Suprapubic skin (tissue), 4 donors: ENCODE results near the gene LENEP. TPM values are rescaled to one million over a fixed set of nuclear protein-coding genes. Genes with fewer than 3 reads are reported as not detected.
"Not testable (repeated sequence)": the region's sequence is repeated elsewhere in the genome, so short reads cannot be mapped to it uniquely, and the experiment has no call there.

Experiments used
- DNase-seq, 2 donors: peaks; one replicate each; pipeline ENCODE4 v3.0.0-alpha.2; 2019; ENCODE audit warnings: low spot score in 2 of 2
- H3K27ac ChIP-seq: fragments of 200-600 bp; sonication (generic); one replicate; pipeline ENCODE4 v1.5.1; 2019
- H3K27me3 ChIP-seq: fragments of 200-600 bp; sonication (generic); one replicate; pipeline ENCODE4 v1.5.1; 2019
- H3K36me3 ChIP-seq: fragments of 200-600 bp; sonication (generic); one replicate; pipeline ENCODE4 v1.5.1; 2019
- H3K4me1 ChIP-seq: fragments of 200-600 bp; sonication (generic); one replicate; pipeline ENCODE4 v1.5.1; 2019
- H3K4me3 ChIP-seq: fragments of 200-600 bp; sonication (generic); one replicate; pipeline ENCODE4 v1.5.1; 2019; ENCODE audit warnings: mild to moderate bottlenecking
- H3K9me3 ChIP-seq: fragments of 200-600 bp; sonication (generic); one replicate; pipeline ENCODE4 v1.5.1; 2019
- EP300 ChIP-seq: sonication (generic); formaldehyde crosslinking; IDR thresholded peaks from one replicate; pipeline ENCODE4 v1.6.1; 2017; ENCODE audit warnings: antibody characterized with exemption
- POLR2A ChIP-seq, 2 donors: fragments of 450-650 bp; IDR thresholded peaks; one replicate each; pipeline ENCODE4 v1.6.1; 2017; ENCODE audit warnings: antibody characterized with exemption in 2 of 2, mild to moderate bottlenecking in 2 of 2, moderate library complexity in 2 of 2
- POLR2AphosphoS5 ChIP-seq, 3 donors: sonication (generic); formaldehyde crosslinking; IDR thresholded peaks; one replicate each; pipeline ENCODE4 v1.6.1; 2017; ENCODE audit warnings: antibody characterized with exemption in 3 of 3
- WGBS: methylation state at CpG from one replicate; pipeline ENCODE4 v1.1.5; 2018; 5-methylcytosine and 5-hydroxymethylcytosine counted together
- total RNA-seq, 4 donors: library from RNA; depleted of rRNA; stranded (reverse); fragments of >200 nt; gene quantifications; one replicate each; pipeline ENCODE4 v1.1.0, GENCODE V29; 2016
- TF ChIP-seq, protein P1 (sequence below), 2 donors: fragments of 200-600 bp in 1 of 2; fragments of 450-650 bp in 1 of 2; sonication (generic) in 1 of 2; IDR thresholded peaks; one replicate each; pipeline ENCODE4 v1.5.1; 2016 to 2019; ENCODE audit warnings: antibody characterized with exemption in 2 of 2, mild to moderate bottlenecking in 1 of 2, moderate library complexity in 1 of 2

LENEP gene
- total RNA-seq, 4 donors from 2014 or later, result 3.0 TPM; not detected in 3

GRCh38 chr1:154973344-154974101 is 19.9 kb upstream of the LENEP start:
- no peaks in the 10 kb centered on the region for H3K27me3 ChIP-seq

GRCh38 chr1:154974102-154974807 is 19.1 kb upstream of the LENEP start, which contains the start of gene CKS1B:
Gene CKS1B, plus strand, starts transcription at chr1:154974681. Its CDS starts 65 bp downstream, at chr1:154974746.
- peaks cover 71% of the 10 kb centered on the region for H3K4me1 ChIP-seq

More at GRCh38 chr1:154973344-154974101, 19.9 kb upstream of the LENEP start:
- H3K4me1 ChIP-seq, result peaks cover 78% of the 10 kb centered on the region
- peak overlapping the region; percentile 73 for H3K4me3 ChIP-seq
- no peaks in the 10 kb centered on the region for H3K9me3 ChIP-seq
- peak; percentile 100 for DNase-seq
- H3K36me3 ChIP-seq, result peaks cover 3% of the 10 kb centered on the region
- peak overlapping the region; percentile 97 for H3K27ac ChIP-seq
- WGBS, result 4% methylated on average over 37 of the region's 37 CpGs
- TF ChIP-seq POLR2AphosphoS5 (IDR thresholded peaks at IDR 0.05) (peak in 1 of 3 donors; percentile 8), EP300 (no peak), POLR2A (IDR thresholded peaks at IDR 0.05) (peak in 1 of 2 donors; percentile 34)
- TF ChIP-seq, protein P1, sequence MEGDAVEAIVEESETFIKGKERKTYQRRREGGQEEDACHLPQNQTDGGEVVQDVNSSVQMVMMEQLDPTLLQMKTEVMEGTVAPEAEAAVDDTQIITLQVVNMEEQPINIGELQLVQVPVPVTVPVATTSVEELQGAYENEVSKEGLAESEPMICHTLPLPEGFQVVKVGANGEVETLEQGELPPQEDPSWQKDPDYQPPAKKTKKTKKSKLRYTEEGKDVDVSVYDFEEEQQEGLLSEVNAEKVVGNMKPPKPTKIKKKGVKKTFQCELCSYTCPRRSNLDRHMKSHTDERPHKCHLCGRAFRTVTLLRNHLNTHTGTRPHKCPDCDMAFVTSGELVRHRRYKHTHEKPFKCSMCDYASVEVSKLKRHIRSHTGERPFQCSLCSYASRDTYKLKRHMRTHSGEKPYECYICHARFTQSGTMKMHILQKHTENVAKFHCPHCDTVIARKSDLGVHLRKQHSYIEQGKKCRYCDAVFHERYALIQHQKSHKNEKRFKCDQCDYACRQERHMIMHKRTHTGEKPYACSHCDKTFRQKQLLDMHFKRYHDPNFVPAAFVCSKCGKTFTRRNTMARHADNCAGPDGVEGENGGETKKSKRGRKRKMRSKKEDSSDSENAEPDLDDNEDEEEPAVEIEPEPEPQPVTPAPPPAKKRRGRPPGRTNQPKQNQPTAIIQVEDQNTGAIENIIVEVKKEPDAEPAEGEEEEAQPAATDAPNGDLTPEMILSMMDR (IDR thresholded peaks at IDR 0.05), result peak in 1 of 2 donors; percentile 7

DNA sequence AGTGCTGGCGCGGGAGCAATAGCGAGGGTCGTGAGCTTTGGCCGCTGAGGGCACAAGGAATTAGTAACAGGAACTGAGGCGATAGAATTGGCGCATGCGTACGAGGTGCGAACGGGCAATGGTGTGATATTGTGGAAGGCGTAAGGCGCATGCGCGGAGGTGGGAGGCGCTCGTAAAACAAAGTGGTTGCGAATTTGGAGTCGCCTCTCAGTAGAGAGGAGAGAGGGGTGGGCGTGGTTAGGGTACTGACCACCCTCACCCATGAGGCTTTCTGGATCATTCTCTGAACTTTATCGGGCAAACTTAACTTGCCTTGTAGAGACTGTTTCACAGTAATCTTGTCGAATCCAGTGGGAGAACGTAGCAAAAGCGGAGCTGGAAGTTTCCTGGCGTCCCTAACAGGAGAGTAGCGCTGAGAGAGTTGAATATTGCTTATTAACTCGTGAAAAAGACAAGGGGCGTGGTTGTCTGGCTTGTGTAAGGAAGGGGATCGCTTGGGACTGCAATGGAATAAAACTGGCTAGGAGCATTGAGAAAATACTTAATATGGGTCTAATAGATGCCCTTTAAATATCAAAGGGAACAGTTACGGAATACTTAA is 18.5 kb upstream of the LENEP start:
- Histone ChIP-seq H3K36me3 (no peaks in the 10 kb centered on the region), H3K4me1 (peaks cover 64% of the 10 kb centered on the region), H3K27ac (peak overlapping the region; percentile 97), H3K27me3 (no peaks in the 10 kb centered on the region), H3K4me3 (peak overlapping the region; percentile 73), H3K9me3 (no peaks in the 10 kb centered on the region)
- TF ChIP-seq, protein P1 (IDR thresholded peaks at IDR 0.05), result no peak
- TF ChIP-seq POLR2AphosphoS5 (IDR thresholded peaks at IDR 0.05) (peak in 2 of 3 donors; percentile 3 to 6), EP300 (no peak), POLR2A (IDR thresholded peaks at IDR 0.05) (no peak)
- peak; percentile 98 for DNase-seq
- under 1% methylated on average over 30 of the region's 30 CpGs for WGBS

More at GRCh38 chr1:154974102-154974807, 19.1 kb upstream of the LENEP start, which contains the start of gene CKS1B:
- Histone ChIP-seq H3K27me3 (no peaks in the 10 kb centered on the region), H3K36me3 (no peaks in the 10 kb centered on the region), H3K4me3 (peak within 1 kb of the TSS; percentile 73), H3K9me3 (no peaks in the 10 kb centered on the region), H3K27ac (peak within 1 kb of the TSS; percentile 97)
- TF ChIP-seq POLR2AphosphoS5 (IDR thresholded peaks at IDR 0.05), result peak; percentile 33 to 83 (median 73)
- TF ChIP-seq, protein P1 (IDR thresholded peaks at IDR 0.05), result no peak
- peak; percentile 99 for DNase-seq
- 1% methylated on average over 34 of the region's 47 CpGs for WGBS

DNA sequence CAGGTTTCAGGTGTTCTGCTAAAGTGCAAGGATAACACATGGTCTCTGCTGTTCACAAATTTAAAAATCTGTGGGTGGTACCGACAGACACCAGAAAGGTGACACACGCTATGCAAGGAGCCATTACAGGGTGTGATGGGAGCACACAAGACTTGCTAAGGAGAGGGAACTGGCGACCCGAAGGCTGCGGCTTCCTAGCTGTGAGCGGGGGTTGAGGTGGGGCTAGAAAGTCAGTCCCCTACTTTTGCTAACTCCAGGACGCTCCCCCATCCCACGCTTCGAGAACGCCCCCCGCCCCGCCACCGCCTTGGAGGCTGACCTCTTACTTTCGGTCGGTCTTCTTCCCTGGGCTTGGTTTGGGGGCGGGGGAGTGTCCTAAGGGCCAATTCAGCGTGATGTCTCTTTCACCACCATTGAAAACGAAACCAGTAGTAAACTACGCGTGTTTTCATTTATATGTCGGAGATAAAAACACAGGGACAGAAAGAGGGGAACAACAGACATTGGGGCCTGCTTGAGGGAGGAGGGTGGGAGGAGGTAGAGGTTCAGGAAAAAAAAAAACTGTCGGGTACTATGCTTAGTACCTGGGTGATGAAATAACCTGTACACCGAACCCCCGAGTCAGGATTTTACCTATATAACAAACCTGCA is 17.9 kb upstream of the LENEP start:
- Histone ChIP-seq H3K27ac (peak overlapping the region; percentile 97), H3K4me1 (peaks cover 58% of the 10 kb centered on the region), H3K9me3 (no peaks in the 10 kb centered on the region), H3K27me3 (no peaks in the 10 kb centered on the region), H3K4me3 (peak overlapping the region; percentile 73), H3K36me3 (no peaks in the 10 kb centered on the region)
- WGBS, result under 1% methylated on average over 24 of the region's 24 CpGs
- TF ChIP-seq EP300 (no peak), POLR2A (IDR thresholded peaks at IDR 0.05) (no peak), POLR2AphosphoS5 (IDR thresholded peaks at IDR 0.05) (no peak)
- TF ChIP-seq, protein P1 (IDR thresholded peaks at IDR 0.05), result no peak
- peak; percentile 86 to 88 for DNase-seq

- not testable (repeated sequence) for H3K9me3 ChIP-seq, H3K36me3 ChIP-seq, H3K27me3 ChIP-seq, DNase-seq, H3K4me3 ChIP-seq, H3K27ac ChIP-seq
- peaks cover 42% of the 10 kb centered on the region for H3K4me1 ChIP-seq
- WGBS, result 72% methylated on average over 3 of the region's 3 CpGs
Measured at GRCh38 chr1:154977762-154978161, 15.6 kb upstream of the LENEP start.
